ENCODE measurements around the gene OR9A2. TPM values are rescaled to one million over a fixed set of nuclear protein-coding genes. Genes with fewer than 3 reads are reported as not detected.

Gene OR9A2
- total RNA-seq, 2 donors from 2014 or later = not detected

GRCh38 chr7:143002898-143003297 is 24.0 kb downstream of the OR9A2 start:
- Histone ChIP-seq H3K36me3 (no peaks in the 10 kb centered on the region), H3K27me3 (replicated peaks; ENCODE audit: insufficient read depth) (no peaks in the 10 kb centered on the region), H3K27ac (no peak overlapping the region), H3K9me3 (no peaks in the 10 kb centered on the region), H3K4me1 (replicated peaks) (no peaks in the 10 kb centered on the region), H3K4me3 (peak overlapping the region in 1 of 2 donors; percentile 5)
- TF ChIP-seq POLR2AphosphoS5 (IDR thresholded peaks at IDR 0.05) = peak; percentile 36
- TF ChIP-seq, protein P1, sequence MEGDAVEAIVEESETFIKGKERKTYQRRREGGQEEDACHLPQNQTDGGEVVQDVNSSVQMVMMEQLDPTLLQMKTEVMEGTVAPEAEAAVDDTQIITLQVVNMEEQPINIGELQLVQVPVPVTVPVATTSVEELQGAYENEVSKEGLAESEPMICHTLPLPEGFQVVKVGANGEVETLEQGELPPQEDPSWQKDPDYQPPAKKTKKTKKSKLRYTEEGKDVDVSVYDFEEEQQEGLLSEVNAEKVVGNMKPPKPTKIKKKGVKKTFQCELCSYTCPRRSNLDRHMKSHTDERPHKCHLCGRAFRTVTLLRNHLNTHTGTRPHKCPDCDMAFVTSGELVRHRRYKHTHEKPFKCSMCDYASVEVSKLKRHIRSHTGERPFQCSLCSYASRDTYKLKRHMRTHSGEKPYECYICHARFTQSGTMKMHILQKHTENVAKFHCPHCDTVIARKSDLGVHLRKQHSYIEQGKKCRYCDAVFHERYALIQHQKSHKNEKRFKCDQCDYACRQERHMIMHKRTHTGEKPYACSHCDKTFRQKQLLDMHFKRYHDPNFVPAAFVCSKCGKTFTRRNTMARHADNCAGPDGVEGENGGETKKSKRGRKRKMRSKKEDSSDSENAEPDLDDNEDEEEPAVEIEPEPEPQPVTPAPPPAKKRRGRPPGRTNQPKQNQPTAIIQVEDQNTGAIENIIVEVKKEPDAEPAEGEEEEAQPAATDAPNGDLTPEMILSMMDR (IDR thresholded peaks at IDR 0.05) = no peak
- intact Hi-C loops (cut with DNase I) = loop anchor here (2.0 kb wide), 1 partner anchor 148 kb away; the partner anchor contains the start of gene EPHB6
- 52% methylated on average over 5 of the region's 5 CpGs for WGBS
- DNase-seq (ENCODE audit: low spot score) = peak; percentile 84

DNA sequence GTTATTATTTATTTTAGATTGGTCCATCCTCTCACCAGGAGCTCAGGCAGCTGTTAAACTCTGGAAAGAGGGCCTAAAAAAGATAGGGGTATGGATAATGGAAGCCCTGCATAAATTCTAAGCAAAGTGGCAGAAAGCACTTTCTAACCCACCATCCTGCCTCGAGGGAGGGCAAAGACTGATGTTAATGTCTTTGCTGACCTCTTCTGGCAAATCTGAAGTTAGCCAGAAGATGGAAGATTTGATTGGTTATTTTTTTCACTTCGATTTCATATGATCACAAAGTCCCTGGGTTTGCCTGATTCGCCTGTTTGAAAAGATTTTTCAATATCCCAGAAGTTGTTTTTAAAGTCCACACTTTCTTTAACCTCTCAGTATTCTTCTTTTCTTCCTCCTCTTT is 24.8 kb downstream of the OR9A2 start:
- Histone ChIP-seq H3K27ac (no peak overlapping the region), H3K9me3 (no peaks in the 10 kb centered on the region), H3K36me3 (no peaks in the 10 kb centered on the region), H3K27me3 (replicated peaks; ENCODE audit: insufficient read depth) (no peaks in the 10 kb centered on the region), H3K4me3 (no peak overlapping the region), H3K4me1 (replicated peaks) (no peaks in the 10 kb centered on the region)
- TF ChIP-seq POLR2A (IDR thresholded peaks at IDR 0.05) (no peak), POLR2AphosphoS5 (IDR thresholded peaks at IDR 0.05) (no peak)
- TF ChIP-seq, protein P1 (IDR thresholded peaks at IDR 0.05) = peak in 1 of 4 experiments; percentile 13
- WGBS = 64% methylated on average over 3 of the region's 3 CpGs
- intact Hi-C loops (cut with DNase I) = loop anchor here (2.0 kb wide), 1 partner anchor 147 kb away; the partner anchor contains the start of gene EPHB6
- no peak for DNase-seq (ENCODE audit: low spot score)

GRCh38 chr7:143000648-143001047 is 26.3 kb downstream of the OR9A2 start:
- intact Hi-C loops (cut with DNase I) = no loop called here
- no peak overlapping the region for H3K4me3 ChIP-seq
- WGBS = 88% methylated on average over 2 of the region's 2 CpGs
- no peaks in the 10 kb centered on the region for H3K36me3 ChIP-seq
- no peaks in the 10 kb centered on the region for H3K27me3 ChIP-seq (replicated peaks; ENCODE audit: insufficient read depth)
- no peak for TF ChIP-seq POLR2AphosphoS5 (IDR thresholded peaks at IDR 0.05)
- TF ChIP-seq POLR2A (IDR thresholded peaks at IDR 0.05) = no peak
- TF ChIP-seq, protein P1 (IDR thresholded peaks at IDR 0.05) = no peak
- no peaks in the 10 kb centered on the region for H3K9me3 ChIP-seq
- H3K27ac ChIP-seq = no peak overlapping the region
- DNase-seq (ENCODE audit: low spot score) = no peak
- H3K4me1 ChIP-seq (replicated peaks) = no peaks in the 10 kb centered on the region

- intact Hi-C loops (cut with DNase I) = no loop called here
- H3K4me3 ChIP-seq = no peak overlapping the region
- no peaks in the 10 kb centered on the region for H3K36me3 ChIP-seq
- no peak overlapping the region for H3K27ac ChIP-seq
- no peaks in the 10 kb centered on the region for H3K9me3 ChIP-seq
- no peaks in the 10 kb centered on the region for H3K27me3 ChIP-seq (replicated peaks; ENCODE audit: insufficient read depth)
- H3K4me1 ChIP-seq (replicated peaks) = no peaks in the 10 kb centered on the region
- DNase-seq (ENCODE audit: low spot score) = no peak
- TF ChIP-seq POLR2AphosphoS5 (IDR thresholded peaks at IDR 0.05) (no peak), POLR2A (IDR thresholded peaks at IDR 0.05) (no peak)
- TF ChIP-seq, protein P1 (IDR thresholded peaks at IDR 0.05) = no peak
These were observed 27.1 kb downstream of the OR9A2 start for GRCh38 chr7:142999793-143000192.

GRCh38 chr7:142998966-142999365 is 28.0 kb downstream of the OR9A2 start:
- TF ChIP-seq POLR2A (IDR thresholded peaks at IDR 0.05) = no peak
- TF ChIP-seq POLR2AphosphoS5 (IDR thresholded peaks at IDR 0.05) = no peak
- TF ChIP-seq, protein P1 (IDR thresholded peaks at IDR 0.05) = no peak
- Histone ChIP-seq H3K4me1 (replicated peaks) (no peaks in the 10 kb centered on the region), H3K36me3 (no peaks in the 10 kb centered on the region), H3K4me3 (no peak overlapping the region), H3K9me3 (no peaks in the 10 kb centered on the region), H3K27me3 (replicated peaks; ENCODE audit: insufficient read depth) (no peaks in the 10 kb centered on the region), H3K27ac (no peak overlapping the region)
- WGBS = 94% methylated on average over 6 of the region's 6 CpGs
- DNase-seq (ENCODE audit: low spot score) = no peak
- intact Hi-C loops (cut with DNase I) = no loop called here

All from prostate gland (tissue), 2 donors.